GM23338 (cell line): ENCODE data around the gene RAP1GAP. TPM values are rescaled to one million over a fixed set of nuclear protein-coding genes. Genes with fewer than 3 reads are reported as not detected.

Experiments
- ATAC-seq: fragments of 200-7000 bp; cut with Tn5 transposase; 3 replicates; pipeline ENCODE4 v1.9.1; 2020
- DNase-seq: peaks from one replicate; pipeline ENCODE4 v3.0.0-alpha.2; 2015; ENCODE audit warnings: low spot score
- H2AFZ ChIP-seq: fragments of 200-600 bp; sonication (generic); 2 replicates; pipeline ENCODE4 v1.8.0; 2016; ENCODE audit warnings: antibody characterized with exemption, mild to moderate bottlenecking, moderate library complexity
- H3F3A ChIP-seq: fragments of 200-600 bp; sonication (generic); replicated peaks from 2 replicates; pipeline ENCODE4 v1.8.0; 2017; ENCODE audit warnings: antibody characterized with exemption, mixed run types, low read depth
- H3K27ac ChIP-seq: fragments of 200-600 bp; sonication (generic); 2 replicates; pipeline ENCODE4 v1.6.1; 2016; ENCODE audit warnings: low read depth
- H3K27me3 ChIP-seq: fragments of 200-600 bp; sonication (generic); 2 replicates; pipeline ENCODE4 v1.8.0; 2016; ENCODE audit warnings: mild to moderate bottlenecking, mixed run types, moderate library complexity; ENCODE audit not compliant: insufficient read depth
- H3K36me3 ChIP-seq: fragments of 200-600 bp; sonication (generic); 2 replicates; pipeline ENCODE4 v1.8.0; 2016; ENCODE audit warnings: mild to moderate bottlenecking; ENCODE audit not compliant: insufficient read depth
- H3K4me1 ChIP-seq: fragments of 200-600 bp; sonication (generic); 2 replicates; pipeline ENCODE4 v1.8.0; 2016; ENCODE audit warnings: mild to moderate bottlenecking, moderate library complexity; ENCODE audit not compliant: insufficient read depth
- H3K4me2 ChIP-seq: fragments of 200-600 bp; sonication (generic); 2 replicates; pipeline ENCODE4 v1.7.1; 2017; ENCODE audit warnings: mixed run types
- H3K4me3 ChIP-seq: fragments of 200-600 bp; sonication (generic); 2 replicates; pipeline ENCODE4 v1.6.1; 2016; ENCODE audit warnings: mixed run types
- H3K79me2 ChIP-seq: fragments of 200-600 bp; sonication (generic); replicated peaks from 2 replicates; pipeline ENCODE4 v1.8.0; 2017; ENCODE audit warnings: mild to moderate bottlenecking; ENCODE audit not compliant: insufficient read depth
- H3K9me2 ChIP-seq: fragments of 200-600 bp; sonication (generic); 2 replicates; pipeline ENCODE4 v1.8.0; 2017; ENCODE audit not compliant: insufficient read depth
- H4K20me1 ChIP-seq: fragments of 200-600 bp; sonication (generic); replicated peaks from 2 replicates; pipeline ENCODE4 v1.8.0; 2017; ENCODE audit warnings: mild to moderate bottlenecking; ENCODE audit not compliant: insufficient read depth
- H3K27ac Mint-ChIP-seq: 2 replicates; pipeline ENCODE4 v1.8.0; 2020; ENCODE audit warnings: inconsistent platforms, mild to moderate bottlenecking, moderate library complexity, mixed read lengths
- H3K27me3 Mint-ChIP-seq: 3 replicates; pipeline ENCODE4 v1.8.0; 2022; ENCODE audit warnings: low read depth, mild to moderate bottlenecking, moderate library complexity, mixed read lengths, inconsistent platforms; ENCODE audit not compliant: insufficient read depth, poor library complexity
- H3K36me3 Mint-ChIP-seq: 3 replicates; pipeline ENCODE4 v1.8.0; 2021; ENCODE audit warnings: low read depth, mild to moderate bottlenecking, inconsistent platforms, moderate library complexity, mixed read lengths
- H3K4me1 Mint-ChIP-seq: 3 replicates; pipeline ENCODE4 v1.8.0; 2020; ENCODE audit warnings: mild to moderate bottlenecking, inconsistent platforms, mixed read lengths
- H3K4me3 Mint-ChIP-seq: 3 replicates; pipeline ENCODE4 v1.8.0; 2021; ENCODE audit warnings: moderate library complexity, mild to moderate bottlenecking, inconsistent platforms, mixed read lengths
- H3K9me3 Mint-ChIP-seq: 3 replicates; pipeline ENCODE4 v1.8.0; 2020; ENCODE audit warnings: moderate library complexity, mild to moderate bottlenecking, inconsistent platforms, mixed read lengths
- CREB1 ChIP-seq: fragments of 250-450 bp; sonication (Bioruptor Pico); IDR thresholded peaks from 2 replicates; pipeline ENCODE4 v1.5.0; 2020; ENCODE audit warnings: low read depth, mild to moderate bottlenecking, moderate library complexity
- CTCF ChIP-seq, 2 experiments: fragments of 200-600 bp in 1 of 2; sonication (generic) in 1 of 2; conservative IDR thresholded peaks; 2 replicates each; pipeline versions ENCODE4 v1.5.1 to v1.6.1; 2016 to 2017; ENCODE audit warnings: antibody characterized with exemption in 2 of 2, low read depth in 2 of 2, mild to moderate bottlenecking in 2 of 2, moderate library complexity in 1 of 2
- ETS1 ChIP-seq: IDR thresholded peaks from 2 replicates; pipeline ENCODE4 v1.6.1; 2016; ENCODE audit warnings: antibody characterized with exemption
- EZH2 ChIP-seq: fragments of 200-600 bp; sonication (generic); IDR thresholded peaks from one replicate; pipeline ENCODE4 v1.8.0; 2017; ENCODE audit warnings: antibody characterized with exemption, mild to moderate bottlenecking, low read depth; ENCODE audit not compliant: unreplicated experiment
- EZH2phosphoT487 ChIP-seq: fragments of 200-600 bp; sonication (generic); IDR thresholded peaks from one replicate; pipeline ENCODE4 v1.8.1; 2018; ENCODE audit warnings: antibody characterized with exemption; ENCODE audit not compliant: unreplicated experiment
- JUNB ChIP-seq: IDR thresholded peaks from one replicate; pipeline ENCODE4 v1.6.1; 2016; ENCODE audit warnings: antibody characterized with exemption; ENCODE audit not compliant: unreplicated experiment
- NANOG ChIP-seq: IDR thresholded peaks from 2 replicates; pipeline ENCODE4 v1.6.1; 2016; ENCODE audit warnings: antibody characterized with exemption, borderline replicate concordance
- POLR2AphosphoS5 ChIP-seq: IDR thresholded peaks from 2 replicates; pipeline ENCODE4 v1.6.1; 2016; ENCODE audit warnings: antibody characterized with exemption, low read depth
- REST ChIP-seq: IDR thresholded peaks from one replicate; pipeline ENCODE4 v1.6.1; 2018; ENCODE audit warnings: antibody characterized with exemption; ENCODE audit not compliant: unreplicated experiment
- STAT1 ChIP-seq: IDR thresholded peaks from one replicate; pipeline ENCODE4 v1.6.1; 2016; ENCODE audit warnings: antibody characterized with exemption; ENCODE audit not compliant: unreplicated experiment
- ZNF114 ChIP-seq: fragments of 250-450 bp; sonication (Bioruptor Pico); IDR thresholded peaks from 2 replicates; pipeline ENCODE4 v1.5.0; 2020; ENCODE audit warnings: mild to moderate bottlenecking, moderate library complexity
- ZNF331 ChIP-seq: fragments of 250-450 bp; sonication (Bioruptor Pico); IDR thresholded peaks from 2 replicates; pipeline ENCODE4 v1.5.0; 2020; ENCODE audit warnings: low read depth, mild to moderate bottlenecking, moderate library complexity
- ZNF462 ChIP-seq: fragments of 250-450 bp; sonication (Bioruptor Pico); IDR thresholded peaks from 2 replicates; pipeline ENCODE4 v1.5.0; 2020; ENCODE audit warnings: mild to moderate bottlenecking, moderate library complexity
- polyA plus RNA-seq: library from polyadenylated mRNA; unstranded; fragments of >200 nt; fragmentation: Nextera tagmentation; extraction: Ambion mirVana; gene quantifications from 2 replicates; pipeline ENCODE4 v1.2.1, GENCODE V29; 2016
- total RNA-seq: library from RNA; depleted of rRNA; stranded (reverse); fragments of >200 nt; shearing (Covaris generic); gene quantifications from 2 replicates; pipeline ENCODE4 v1.2.3, GENCODE V29; 2014

Gene RAP1GAP
- total and polyA plus RNA-seq, 2 experiments from 2014 or later: 4.3 to 6.6 TPM

- no peak for DNase-seq
- H4K20me1 ChIP-seq: no peaks in the 10 kb centered on the region; the same call in 1 of the 2 replicates
- H3K27me3 ChIP-seq: no peaks in the 10 kb centered on the region
- no peak for ATAC-seq
- H3K27me3 Mint-ChIP-seq: peaks cover 11% of the 10 kb centered on the region
- H3K36me3 Mint-ChIP-seq: peaks cover 13% of the 10 kb centered on the region
- 0 out of 2 replicates have a peak, but pooled peaks cover 4% of the 10 kb centered on the region for H3F3A ChIP-seq
- no peak overlapping the region for H3K4me3 ChIP-seq
- H3K4me1 Mint-ChIP-seq: peaks cover 14% of the 10 kb centered on the region
- no peaks in the 10 kb centered on the region for H3K36me3 ChIP-seq
- H3K27ac ChIP-seq: no peak overlapping the region
- no peaks in the 10 kb centered on the region for H3K9me2 ChIP-seq
- H2AFZ ChIP-seq: no peak overlapping the region
- no peaks in the 10 kb centered on the region for H3K79me2 ChIP-seq
- H3K4me2 ChIP-seq: no peak overlapping the region
- no peak overlapping the region for H3K4me3 Mint-ChIP-seq
- peaks cover 10% of the 10 kb centered on the region for H3K4me1 ChIP-seq
- no peak overlapping the region for H3K27ac Mint-ChIP-seq
- TF ChIP-seq NANOG: no peak
- no peak for TF ChIP-seq ETS1
- no peak for TF ChIP-seq EZH2phosphoT487
- no peak for TF ChIP-seq REST
- TF ChIP-seq EZH2: no peak
- TF ChIP-seq CTCF (conservative IDR thresholded peaks at IDR 0.05; ENCODE audit: low read depth in 2 of 2): no peak
- no peak for TF ChIP-seq ZNF462 (CRISPR knock-in tag)
- TF ChIP-seq CREB1 (CRISPR knock-in tag): no peak
- TF ChIP-seq POLR2AphosphoS5: no peak
- TF ChIP-seq ZNF114 (CRISPR knock-in tag): no peak
- TF ChIP-seq ZNF331: no peak
- no peak for TF ChIP-seq STAT1
- TF ChIP-seq JUNB: no peak
- H3K9me3 Mint-ChIP-seq: no peaks in the 10 kb centered on the region
These were observed 8.0 kb upstream of the RAP1GAP start for GRCh38 chr1:21677168-21677567.
